Stimulated activated CD8-positive, alpha-beta memory T cell treated with anti-CD3 and anti-CD28 coated beads, Interleukin-7, amount 100 ng/mL, for 1 hour (primary cell): Measurements from ENCODE around the gene GPR22.
A peak's percentile ranks its signal among the peaks of the same experiment; 100 is the strongest.

ENCODE experiments used
- DNase-seq, 2 donors: peaks; one replicate each; pipeline ENCODE4 v3.0.0-alpha.2; 2020; ENCODE audit warnings: low read depth in 2 of 2

Gene GPR22

GRCh38 chr7:107469929-107470328 is at the start of gene GPR22:
Gene GPR22, plus strand, starts transcription at chr7:107470057. Its CDS starts 4,004 bp downstream, at chr7:107474061.
- no peak for DNase-seq

GRCh38 chr7:107427462-107427861 is 42.4 kb upstream of the GPR22 start:
- no peak for DNase-seq

- DNase-seq: no peak
Measured at GRCh38 chr7:107428642-107429041, 41.2 kb upstream of the GPR22 start.

- DNase-seq: no peak
Measured at GRCh38 chr7:107430057-107430456, 39.8 kb upstream of the GPR22 start.

GRCh38 chr7:107432261-107432660 is 37.6 kb upstream of the GPR22 start:
- DNase-seq: no peak

- DNase-seq: no peak
Measured at GRCh38 chr7:107435749-107436148, 34.1 kb upstream of the GPR22 start.

- DNase-seq: no peak
Measured at GRCh38 chr7:107439025-107439424, 30.8 kb upstream of the GPR22 start.

- DNase-seq: no peak
Measured at GRCh38 chr7:107441581-107442422, 28.1 kb upstream of the GPR22 start.

- no peak for DNase-seq
Measured at GRCh38 chr7:107442678-107443077, 27.2 kb upstream of the GPR22 start.

- no peak for DNase-seq
Measured at GRCh38 chr7:107446531-107446930, 23.3 kb upstream of the GPR22 start.

- DNase-seq: no peak
Measured at GRCh38 chr7:107446988-107447387, 22.9 kb upstream of the GPR22 start.

- no peak for DNase-seq
Measured at GRCh38 chr7:107450970-107451369, 18.9 kb upstream of the GPR22 start.

- no peak for DNase-seq
Measured at GRCh38 chr7:107453388-107453787, 16.5 kb upstream of the GPR22 start.

- DNase-seq: no peak
Measured at GRCh38 chr7:107461938-107462533, 7.8 kb upstream of the GPR22 start.

GRCh38 chr7:107463139-107464078 is 6.4 kb upstream of the GPR22 start:
- DNase-seq: peak; percentile 4 to 10

- no peak for DNase-seq
Measured at GRCh38 chr7:107464666-107465226, 5.1 kb upstream of the GPR22 start.

- no peak for DNase-seq
Measured at GRCh38 chr7:107467972-107468371, 1.9 kb upstream of the GPR22 start.

GRCh38 chr7:107468824-107469223 is 1.0 kb upstream of the GPR22 start:
- DNase-seq: no peak

GRCh38 chr7:107471292-107472070 is 1.6 kb downstream of the GPR22 start:
- no peak for DNase-seq

GRCh38 chr7:107472116-107472515 is 2.3 kb downstream of the GPR22 start:
- no peak for DNase-seq

- DNase-seq: no peak
Measured at GRCh38 chr7:107474104-107474521, 4.3 kb downstream of the GPR22 start.
